Chondrocyte (in vitro differentiated cells): ENCODE measurements around the gene ATCAY. TPM values are rescaled to one million over a fixed set of nuclear protein-coding genes. Genes with fewer than 3 reads are reported as not detected.

Source experiments
- DNase-seq: peaks from one replicate; pipeline ENCODE4 v3.0.0; 2021; ENCODE audit warnings: mixed read lengths, low spot score
- H3K27ac Mint-ChIP-seq: one replicate; pipeline ENCODE4 v1.8.0; 2021; ENCODE audit warnings: mild to moderate bottlenecking, moderate library complexity, mixed read lengths; ENCODE audit not compliant: unreplicated experiment
- H3K27me3 Mint-ChIP-seq: 2 replicates; pipeline ENCODE4 v1.8.0; 2021; ENCODE audit warnings: low read depth, mixed read lengths
- H3K36me3 Mint-ChIP-seq: 2 replicates; pipeline ENCODE4 v1.8.0; 2021; ENCODE audit warnings: low read depth, mixed read lengths
- H3K4me1 Mint-ChIP-seq: 2 replicates; pipeline ENCODE4 v1.8.0; 2021; ENCODE audit warnings: low read depth, mild to moderate bottlenecking, mixed read lengths
- H3K4me3 Mint-ChIP-seq: one replicate; pipeline ENCODE4 v1.8.0; 2021; ENCODE audit warnings: mild to moderate bottlenecking, moderate library complexity, mixed read lengths; ENCODE audit not compliant: unreplicated experiment
- H3K9me3 Mint-ChIP-seq: 2 replicates; pipeline ENCODE4 v1.8.0; 2021; ENCODE audit warnings: low read depth, mixed read lengths
- total RNA-seq: library from RNA; stranded (reverse); gene quantifications from 3 replicates; pipeline ENCODE4 v1.2.1, GENCODE V29; 2021
- TF ChIP-seq, protein P1 (sequence below): fragments of 200-600 bp; sonication (generic); IDR thresholded peaks from 2 replicates; pipeline ENCODE4 v1.5.0; 2021; ENCODE audit warnings: antibody characterized with exemption, mild to moderate bottlenecking, moderate library complexity

ATCAY gene
- total RNA-seq, 1 donor from 2014 or later, result not detected

- Mint-ChIP-seq H3K9me3 (no peaks in the 10 kb centered on the region), H3K27me3 (peaks cover 51% of the 10 kb centered on the region), H3K27ac (no peak overlapping the region), H3K4me3 (no peak overlapping the region), H3K4me1 (no peaks in the 10 kb centered on the region), H3K36me3 (no peaks in the 10 kb centered on the region)
- TF ChIP-seq, protein P1, sequence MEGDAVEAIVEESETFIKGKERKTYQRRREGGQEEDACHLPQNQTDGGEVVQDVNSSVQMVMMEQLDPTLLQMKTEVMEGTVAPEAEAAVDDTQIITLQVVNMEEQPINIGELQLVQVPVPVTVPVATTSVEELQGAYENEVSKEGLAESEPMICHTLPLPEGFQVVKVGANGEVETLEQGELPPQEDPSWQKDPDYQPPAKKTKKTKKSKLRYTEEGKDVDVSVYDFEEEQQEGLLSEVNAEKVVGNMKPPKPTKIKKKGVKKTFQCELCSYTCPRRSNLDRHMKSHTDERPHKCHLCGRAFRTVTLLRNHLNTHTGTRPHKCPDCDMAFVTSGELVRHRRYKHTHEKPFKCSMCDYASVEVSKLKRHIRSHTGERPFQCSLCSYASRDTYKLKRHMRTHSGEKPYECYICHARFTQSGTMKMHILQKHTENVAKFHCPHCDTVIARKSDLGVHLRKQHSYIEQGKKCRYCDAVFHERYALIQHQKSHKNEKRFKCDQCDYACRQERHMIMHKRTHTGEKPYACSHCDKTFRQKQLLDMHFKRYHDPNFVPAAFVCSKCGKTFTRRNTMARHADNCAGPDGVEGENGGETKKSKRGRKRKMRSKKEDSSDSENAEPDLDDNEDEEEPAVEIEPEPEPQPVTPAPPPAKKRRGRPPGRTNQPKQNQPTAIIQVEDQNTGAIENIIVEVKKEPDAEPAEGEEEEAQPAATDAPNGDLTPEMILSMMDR, result no peak
- no peak for DNase-seq
These were observed 45.4 kb upstream of the ATCAY start for GRCh38 chr19:3835055-3835435.

DNA sequence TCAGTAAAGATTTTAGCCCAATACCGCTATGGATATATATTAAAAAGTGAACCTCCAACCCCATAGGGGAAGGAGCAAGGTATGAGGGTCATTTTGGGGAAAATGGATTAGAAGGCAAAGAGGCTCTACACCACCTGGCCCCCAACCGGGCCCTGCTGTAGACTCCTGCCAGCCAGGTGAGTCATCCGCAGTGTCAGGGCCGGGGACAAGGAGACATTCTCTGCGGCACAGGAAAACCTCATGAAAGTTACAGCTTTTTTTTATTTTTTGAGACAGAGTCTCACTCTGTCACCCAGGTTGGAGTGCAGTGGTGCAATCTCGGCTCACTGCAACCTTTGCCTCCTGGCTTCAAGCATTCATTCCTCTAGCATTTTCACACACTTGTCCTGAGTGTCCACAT lies 43.6 kb upstream of the ATCAY start:
- no peak for DNase-seq

DNA sequence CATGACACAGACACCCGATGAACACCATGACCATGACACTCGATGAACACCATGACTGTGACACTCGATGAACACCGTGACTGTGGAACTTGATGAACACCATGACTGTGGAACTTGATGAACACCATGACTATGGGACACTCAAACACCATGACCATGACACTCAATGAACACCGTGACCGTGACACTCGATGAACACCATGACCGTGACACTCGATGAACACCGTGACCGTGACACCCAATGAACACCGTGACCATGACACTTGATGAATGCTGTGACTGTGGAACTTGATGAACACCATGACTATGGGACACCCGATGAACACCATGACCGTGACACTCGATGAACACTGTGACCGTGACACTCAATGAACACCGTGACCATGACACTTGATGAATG lies 43.2 kb upstream of the ATCAY start:
- no peaks in the 10 kb centered on the region for H3K36me3 Mint-ChIP-seq
- H3K4me3 Mint-ChIP-seq, result no peak overlapping the region
- no peaks in the 10 kb centered on the region for H3K4me1 Mint-ChIP-seq
- no peaks in the 10 kb centered on the region for H3K9me3 Mint-ChIP-seq
- peaks cover 41% of the 10 kb centered on the region for H3K27me3 Mint-ChIP-seq
- TF ChIP-seq, protein P1, result no peak
- H3K27ac Mint-ChIP-seq, result no peak overlapping the region
- DNase-seq, result no peak

More for the DNA sequence above, 43.6 kb upstream of the ATCAY start:
- H3K27me3 Mint-ChIP-seq, result peaks cover 43% of the 10 kb centered on the region
- no peak overlapping the region for H3K4me3 Mint-ChIP-seq
- H3K9me3 Mint-ChIP-seq, result no peaks in the 10 kb centered on the region
- TF ChIP-seq, protein P1, result no peak
- H3K4me1 Mint-ChIP-seq, result no peaks in the 10 kb centered on the region
- no peak overlapping the region for H3K27ac Mint-ChIP-seq
- H3K36me3 Mint-ChIP-seq, result no peaks in the 10 kb centered on the region

GRCh38 chr19:3837922-3838321 lies 42.6 kb upstream of the ATCAY start:
- no peaks in the 10 kb centered on the region for H3K36me3 Mint-ChIP-seq
- DNase-seq, result no peak
- H3K9me3 Mint-ChIP-seq, result no peaks in the 10 kb centered on the region
- peaks cover 41% of the 10 kb centered on the region for H3K27me3 Mint-ChIP-seq
- TF ChIP-seq, protein P1, result no peak
- H3K4me3 Mint-ChIP-seq, result no peak overlapping the region
- no peak overlapping the region for H3K27ac Mint-ChIP-seq
- no peaks in the 10 kb centered on the region for H3K4me1 Mint-ChIP-seq

- Mint-ChIP-seq H3K27me3 (peaks cover 38% of the 10 kb centered on the region), H3K27ac (no peak overlapping the region), H3K36me3 (no peaks in the 10 kb centered on the region), H3K4me1 (no peaks in the 10 kb centered on the region), H3K9me3 (no peaks in the 10 kb centered on the region), H3K4me3 (no peak overlapping the region)
- TF ChIP-seq, protein P1, result no peak
- DNase-seq, result no peak
These were observed 41.8 kb upstream of the ATCAY start for GRCh38 chr19:3838661-3839060.
